SK-N-SH (cell line): ENCODE results near the gene PYCR2.

Source experiments
- CTCF ChIP-seq: fragments of 200-600 bp; sonication (generic); IDR thresholded peaks from 2 replicates; pipeline ENCODE4 v1.6.1; 2017; ENCODE audit warnings: antibody characterized with exemption, mild to moderate bottlenecking, moderate library complexity
- ELF1 ChIP-seq: IDR thresholded peaks from 2 replicates; pipeline ENCODE4 v1.4.0; 2012
- EP300 ChIP-seq, 2 experiments: IDR thresholded peaks; 2 replicates each; pipeline versions ENCODE4 v1.4.0 to v1.6.1; 2012; ENCODE audit warnings: borderline replicate concordance in 1 of 2, low read depth in 1 of 2, low read length in 1 of 2
- EZH2phosphoT487 ChIP-seq: fragments of 200-600 bp; sonication (generic); IDR thresholded peaks from 2 replicates; pipeline ENCODE4 v1.6.1; 2017; ENCODE audit warnings: low read depth, mixed run types, mild to moderate bottlenecking, antibody characterized with exemption, moderate library complexity, borderline replicate concordance
- FOXM1 ChIP-seq: IDR thresholded peaks from 2 replicates; pipeline ENCODE4 v1.4.0; 2012; ENCODE audit warnings: low read depth, mild to moderate bottlenecking
- MXI1 ChIP-seq: IDR thresholded peaks from 2 replicates; pipeline ENCODE4 v1.6.1; 2012; ENCODE audit warnings: mild to moderate bottlenecking, low read depth, low read length, improper control_type of control experiment
- POLR2AphosphoS5 ChIP-seq: IDR thresholded peaks from 2 replicates; pipeline ENCODE4 v1.6.1; 2012; ENCODE audit warnings: low read depth, low read length
- RAD21 ChIP-seq: IDR thresholded peaks from 2 replicates; pipeline ENCODE4 v1.6.1; 2012; ENCODE audit warnings: mild to moderate bottlenecking, low read length
- RCOR1 ChIP-seq: fragments of 150-350 bp; IDR thresholded peaks from 2 replicates; pipeline ENCODE4 v1.6.1; 2017; ENCODE audit warnings: antibody characterized with exemption, low read length
- RFX5 ChIP-seq: IDR thresholded peaks from 2 replicates; pipeline ENCODE4 v1.6.1; 2012; ENCODE audit warnings: mild to moderate bottlenecking, improper control_type of control experiment, low read length
- RXRA ChIP-seq: IDR thresholded peaks from 2 replicates; pipeline ENCODE4 v1.4.0; 2012; ENCODE audit warnings: low read depth, mild to moderate bottlenecking, borderline replicate concordance
- TAF1 ChIP-seq: IDR thresholded peaks from 2 replicates; pipeline ENCODE4 v1.6.1; 2012; ENCODE audit warnings: low read depth, mild to moderate bottlenecking, low read length, moderate library complexity, borderline replicate concordance
- USF2 ChIP-seq: fragments of 150-350 bp; IDR thresholded peaks from 2 replicates; pipeline ENCODE4 v1.6.1; 2017; ENCODE audit warnings: antibody characterized with exemption, low read length, low read depth, borderline replicate concordance

- TF ChIP-seq CTCF (no peak), POLR2AphosphoS5 (no peak), MXI1 (no peak), USF2 (no peak), RCOR1 (no peak), TAF1 (no peak), EP300 (IDR thresholded peaks at IDR 0.05; ENCODE audit: borderline replicate concordance in 1 of 2, low read depth in 1 of 2, low read length in 1 of 2) (no peak), FOXM1 (no peak), EZH2phosphoT487 (no peak), RXRA (no peak), RAD21 (no peak), ELF1 (no peak), RFX5 (no peak)
Observed at GRCh38 chr1:225896937-225897549, 27.0 kb downstream of the PYCR2 start.
